ENCODE measurements around the gene PLXNC1. TPM values are rescaled to one million over a fixed set of nuclear protein-coding genes. Genes with fewer than 3 reads are reported as not detected.

PLXNC1 gene
- total RNA-seq, 1 donor from 2014 or later, result 1.8 TPM

DNA sequence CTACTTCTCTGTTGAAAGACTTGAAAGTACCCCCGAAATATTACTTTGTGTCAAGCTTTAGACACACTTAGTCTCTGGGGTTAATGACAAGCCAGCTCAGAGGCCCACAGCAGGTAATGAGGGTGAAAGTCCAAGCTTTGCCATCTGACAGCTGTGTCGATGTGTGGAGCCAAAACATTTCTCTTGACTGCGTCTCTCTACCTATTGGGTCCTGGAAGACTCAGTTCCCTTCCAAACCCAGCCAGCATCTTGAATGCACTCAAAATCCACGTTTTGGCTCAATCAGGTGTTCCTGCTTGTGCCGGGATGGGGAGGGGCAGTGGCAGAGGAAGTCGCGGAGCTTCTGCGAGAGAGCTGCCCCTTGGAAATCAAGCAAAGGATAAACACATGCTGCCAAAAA is 3.2 kb downstream of the PLXNC1 start:
- Histone ChIP-seq H3K27me3 (no peaks in the 10 kb centered on the region), H3K4me1 (peaks cover 9 to 11% of the 10 kb centered on the region in 2 donors), H3K4me3 (no peak overlapping the region), H3K9me3 (no peaks in the 10 kb centered on the region), H3K27ac (no peak overlapping the region), H3K36me3 (no peaks in the 10 kb centered on the region)
- DNase-seq (ENCODE audit: low spot score in 2 of 2), result no peak
- TF ChIP-seq, protein P1, sequence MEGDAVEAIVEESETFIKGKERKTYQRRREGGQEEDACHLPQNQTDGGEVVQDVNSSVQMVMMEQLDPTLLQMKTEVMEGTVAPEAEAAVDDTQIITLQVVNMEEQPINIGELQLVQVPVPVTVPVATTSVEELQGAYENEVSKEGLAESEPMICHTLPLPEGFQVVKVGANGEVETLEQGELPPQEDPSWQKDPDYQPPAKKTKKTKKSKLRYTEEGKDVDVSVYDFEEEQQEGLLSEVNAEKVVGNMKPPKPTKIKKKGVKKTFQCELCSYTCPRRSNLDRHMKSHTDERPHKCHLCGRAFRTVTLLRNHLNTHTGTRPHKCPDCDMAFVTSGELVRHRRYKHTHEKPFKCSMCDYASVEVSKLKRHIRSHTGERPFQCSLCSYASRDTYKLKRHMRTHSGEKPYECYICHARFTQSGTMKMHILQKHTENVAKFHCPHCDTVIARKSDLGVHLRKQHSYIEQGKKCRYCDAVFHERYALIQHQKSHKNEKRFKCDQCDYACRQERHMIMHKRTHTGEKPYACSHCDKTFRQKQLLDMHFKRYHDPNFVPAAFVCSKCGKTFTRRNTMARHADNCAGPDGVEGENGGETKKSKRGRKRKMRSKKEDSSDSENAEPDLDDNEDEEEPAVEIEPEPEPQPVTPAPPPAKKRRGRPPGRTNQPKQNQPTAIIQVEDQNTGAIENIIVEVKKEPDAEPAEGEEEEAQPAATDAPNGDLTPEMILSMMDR (IDR thresholded peaks at IDR 0.05), result no peak
- intact Hi-C loops (cut with DNase I), result loop anchor here (5.0 kb wide), 1 partner anchor 276 kb away; no protein-coding TSS in a partner anchor

DNA sequence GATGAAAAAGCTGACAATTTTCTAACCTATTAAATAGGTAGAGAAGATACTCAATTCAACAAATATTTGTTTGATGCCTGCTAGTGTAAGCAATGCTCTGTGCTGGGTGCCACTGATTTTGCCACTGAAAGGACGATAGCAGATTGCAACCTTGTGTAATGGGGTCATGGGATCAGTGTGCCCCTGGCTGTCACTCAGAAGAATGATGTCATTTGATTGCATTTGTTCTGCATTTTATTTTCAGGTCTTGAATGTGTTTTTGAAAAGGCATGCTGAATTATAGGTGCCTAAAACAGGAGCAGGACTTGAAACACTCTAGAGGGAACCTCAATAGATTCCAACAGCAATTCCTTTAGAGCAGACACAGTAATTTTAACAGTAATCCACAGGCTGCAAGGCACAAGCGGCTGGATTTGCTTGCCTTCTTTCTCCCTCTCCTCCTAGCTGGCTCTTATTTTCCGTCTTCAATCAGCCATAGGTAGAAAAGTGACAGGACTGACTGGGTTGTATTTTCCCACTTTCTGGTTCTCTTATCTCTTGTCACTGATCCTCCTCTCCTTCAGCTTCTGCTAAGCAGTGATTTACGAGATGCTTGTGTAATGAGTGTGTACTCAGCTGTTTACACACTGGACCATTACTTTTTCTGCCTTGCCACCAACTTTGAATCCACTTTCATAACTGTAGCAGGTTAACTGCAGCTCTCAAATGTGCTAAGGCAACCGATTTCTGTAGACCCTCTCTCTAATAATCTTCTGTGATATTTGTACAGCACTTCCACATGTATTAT is 4.1 kb downstream of the PLXNC1 start:
- Histone ChIP-seq H3K36me3 (no peaks in the 10 kb centered on the region), H3K27ac (no peak overlapping the region), H3K4me3 (no peak overlapping the region), H3K4me1 (peaks cover 9 to 11% of the 10 kb centered on the region in 2 donors), H3K9me3 (no peaks in the 10 kb centered on the region), H3K27me3 (no peaks in the 10 kb centered on the region)
- TF ChIP-seq, protein P1 (IDR thresholded peaks at IDR 0.05), result no peak
- no peak for DNase-seq (ENCODE audit: low spot score in 2 of 2)
- intact Hi-C loops (cut with DNase I), result loop anchor here (5.0 kb wide), 1 partner anchor 275 kb away; no protein-coding TSS in a partner anchor

DNA sequence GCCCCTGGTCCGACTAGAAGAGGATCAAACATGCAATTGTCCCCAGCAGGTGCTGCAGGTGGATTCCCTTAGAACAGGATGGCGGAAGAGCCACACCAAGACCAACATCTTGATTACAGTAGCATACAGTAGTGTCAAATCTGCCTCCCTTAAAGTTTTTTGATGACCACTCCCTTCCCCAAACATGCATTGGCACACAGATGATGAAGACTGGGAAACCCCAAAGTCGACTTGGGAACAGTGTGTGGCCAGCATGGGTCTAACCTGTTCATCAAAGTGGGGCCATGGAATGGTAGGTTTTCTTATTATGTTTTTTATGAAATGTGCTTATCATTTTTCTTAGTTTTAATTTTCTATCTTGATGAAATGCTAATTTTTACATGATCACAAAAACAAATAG is 8.8 kb downstream of the PLXNC1 start:
- no peaks in the 10 kb centered on the region for H3K27me3 ChIP-seq
- H3K9me3 ChIP-seq, result no peaks in the 10 kb centered on the region
- no peaks in the 10 kb centered on the region for H3K36me3 ChIP-seq
- no peak overlapping the region for H3K4me3 ChIP-seq
- DNase-seq (ENCODE audit: low spot score in 2 of 2), result no peak
- no peaks in the 10 kb centered on the region for H3K4me1 ChIP-seq
- no peak overlapping the region for H3K27ac ChIP-seq
- TF ChIP-seq, protein P1 (IDR thresholded peaks at IDR 0.05), result no peak
- intact Hi-C loops (cut with DNase I), result no loop called here

DNA sequence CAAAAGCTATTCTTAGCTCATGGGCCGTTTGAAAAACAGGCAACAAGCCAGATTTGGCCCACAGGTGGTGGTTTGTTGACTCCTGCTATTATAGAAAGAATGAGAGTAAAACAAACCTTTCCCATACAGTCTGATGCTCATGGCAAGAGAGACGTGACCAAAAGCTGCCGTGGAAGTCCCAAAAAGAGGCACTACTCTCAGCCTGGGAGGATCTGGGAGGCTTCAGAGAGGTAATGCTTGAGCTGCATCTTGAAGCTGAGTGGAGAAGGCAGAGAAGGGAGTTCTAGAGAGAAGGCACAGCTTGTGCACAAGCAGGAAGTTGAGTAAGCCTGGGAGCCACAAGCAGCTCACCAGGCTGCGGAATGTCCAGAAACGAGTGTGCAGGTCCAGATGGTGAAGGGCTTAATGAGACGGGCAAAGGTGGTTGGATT is 9.6 kb downstream of the PLXNC1 start:
- Histone ChIP-seq H3K4me1 (no peaks in the 10 kb centered on the region), H3K27me3 (no peaks in the 10 kb centered on the region), H3K9me3 (no peaks in the 10 kb centered on the region), H3K27ac (no peak overlapping the region), H3K4me3 (no peak overlapping the region), H3K36me3 (no peaks in the 10 kb centered on the region)
- TF ChIP-seq, protein P1 (IDR thresholded peaks at IDR 0.05), result no peak
- intact Hi-C loops (cut with DNase I), result no loop called here
- DNase-seq (ENCODE audit: low spot score in 2 of 2), result no peak

DNA sequence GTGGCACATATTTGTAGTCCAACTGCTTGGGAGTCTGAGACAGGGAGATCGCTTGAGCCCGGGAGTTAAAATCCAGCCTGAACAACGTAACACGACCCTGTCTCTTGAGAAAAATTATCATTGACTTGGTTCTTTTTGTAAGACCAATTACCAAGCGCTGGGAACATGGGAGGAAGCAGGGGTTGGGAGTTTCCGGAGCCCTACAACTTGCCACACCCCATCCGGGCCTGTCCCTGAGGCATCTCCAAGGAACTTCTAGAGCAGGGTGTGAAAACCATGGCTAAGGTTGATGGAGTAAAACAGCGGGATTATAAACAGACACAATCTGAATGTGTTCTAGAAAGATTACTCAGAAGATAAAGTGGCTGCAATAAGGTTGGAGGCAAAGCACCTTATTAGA is 10.3 kb downstream of the PLXNC1 start:
- Histone ChIP-seq H3K27me3 (no peaks in the 10 kb centered on the region), H3K4me1 (no peaks in the 10 kb centered on the region), H3K27ac (no peak overlapping the region), H3K4me3 (no peak overlapping the region), H3K36me3 (no peaks in the 10 kb centered on the region), H3K9me3 (no peaks in the 10 kb centered on the region)
- TF ChIP-seq, protein P1 (IDR thresholded peaks at IDR 0.05), result no peak
- intact Hi-C loops (cut with DNase I), result no loop called here
- DNase-seq (ENCODE audit: low spot score in 2 of 2), result no peak
